ENCODE results near the gene SLC9C1. TPM values are rescaled to one million over a fixed set of nuclear protein-coding genes. Genes with fewer than 3 reads are reported as not detected.

The SLC9C1 gene
- total RNA-seq, 1 donor from 2014 or later: not detected

DNA sequence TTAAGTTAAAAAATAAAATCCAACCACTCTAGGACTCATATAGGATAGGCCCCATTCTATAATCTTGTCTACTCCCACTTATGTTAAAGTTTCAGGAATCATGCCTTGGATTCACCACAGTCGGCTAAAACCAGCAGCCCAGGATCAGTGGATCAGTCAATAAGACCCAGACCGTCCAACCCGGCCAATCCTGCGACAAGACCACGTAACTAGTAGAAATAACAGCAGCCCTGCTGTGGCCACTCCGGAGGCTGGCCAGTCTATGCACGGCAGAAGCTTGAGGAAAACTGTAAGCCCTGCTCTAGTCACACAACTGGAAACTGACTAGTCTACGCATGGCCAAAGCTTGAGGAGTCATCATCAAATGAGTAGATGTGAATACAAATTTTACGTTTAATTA is 12.8 kb upstream of the SLC9C1 start:
- Mint-ChIP-seq H3K9me3 (ENCODE audit: unreplicated experiment) (no peaks in the 10 kb centered on the region), H3K4me3 (ENCODE audit: unreplicated experiment) (no peak overlapping the region), H3K4me1 (ENCODE audit: unreplicated experiment) (no peaks in the 10 kb centered on the region), H3K27me3 (ENCODE audit: unreplicated experiment) (peaks cover 10% of the 10 kb centered on the region), H3K27ac (ENCODE audit: unreplicated experiment) (no peak overlapping the region), H3K36me3 (ENCODE audit: unreplicated experiment) (no peaks in the 10 kb centered on the region)
- no peak for TF ChIP-seq CTCF (IDR thresholded peaks at IDR 0.05)
- DNase-seq (ENCODE audit: extremely low spot score, unreplicated experiment): no peak

GRCh38 chr3:112304611-112305010 is 10.6 kb upstream of the SLC9C1 start:
- Mint-ChIP-seq H3K27ac (ENCODE audit: unreplicated experiment) (no peak overlapping the region), H3K9me3 (ENCODE audit: unreplicated experiment) (no peaks in the 10 kb centered on the region), H3K4me1 (ENCODE audit: unreplicated experiment) (no peaks in the 10 kb centered on the region), H3K27me3 (ENCODE audit: unreplicated experiment) (peaks cover 6% of the 10 kb centered on the region), H3K4me3 (ENCODE audit: unreplicated experiment) (no peak overlapping the region), H3K36me3 (ENCODE audit: unreplicated experiment) (no peaks in the 10 kb centered on the region)
- no peak for DNase-seq (ENCODE audit: extremely low spot score, unreplicated experiment)
- TF ChIP-seq CTCF (IDR thresholded peaks at IDR 0.05): peak; percentile 40

GRCh38 chr3:112303764-112304325 is 9.8 kb upstream of the SLC9C1 start:
- no peak for DNase-seq (ENCODE audit: extremely low spot score, unreplicated experiment)

GRCh38 chr3:112302881-112303763 is 9.1 kb upstream of the SLC9C1 start:
- no peak overlapping the region for H3K4me3 Mint-ChIP-seq (ENCODE audit: unreplicated experiment)
- DNase-seq (ENCODE audit: extremely low spot score, unreplicated experiment): no peak
- TF ChIP-seq CTCF (IDR thresholded peaks at IDR 0.05): no peak
- peaks cover 10% of the 10 kb centered on the region for H3K27me3 Mint-ChIP-seq (ENCODE audit: unreplicated experiment)
- H3K9me3 Mint-ChIP-seq (ENCODE audit: unreplicated experiment): no peaks in the 10 kb centered on the region
- H3K27ac Mint-ChIP-seq (ENCODE audit: unreplicated experiment): no peak overlapping the region
- H3K4me1 Mint-ChIP-seq (ENCODE audit: unreplicated experiment): no peaks in the 10 kb centered on the region
- no peaks in the 10 kb centered on the region for H3K36me3 Mint-ChIP-seq (ENCODE audit: unreplicated experiment)

More at GRCh38 chr3:112303764-112304325, 9.8 kb upstream of the SLC9C1 start:
- H3K27ac Mint-ChIP-seq (ENCODE audit: unreplicated experiment): no peak overlapping the region
- H3K9me3 Mint-ChIP-seq (ENCODE audit: unreplicated experiment): no peaks in the 10 kb centered on the region
- H3K4me1 Mint-ChIP-seq (ENCODE audit: unreplicated experiment): no peaks in the 10 kb centered on the region
- H3K36me3 Mint-ChIP-seq (ENCODE audit: unreplicated experiment): no peaks in the 10 kb centered on the region
- no peak overlapping the region for H3K4me3 Mint-ChIP-seq (ENCODE audit: unreplicated experiment)
- TF ChIP-seq CTCF (IDR thresholded peaks at IDR 0.05): no peak
- H3K27me3 Mint-ChIP-seq (ENCODE audit: unreplicated experiment): peaks cover 6% of the 10 kb centered on the region

- Mint-ChIP-seq H3K27ac (ENCODE audit: unreplicated experiment) (no peak overlapping the region), H3K27me3 (ENCODE audit: unreplicated experiment) (peaks cover 13% of the 10 kb centered on the region), H3K9me3 (ENCODE audit: unreplicated experiment) (no peaks in the 10 kb centered on the region), H3K4me1 (ENCODE audit: unreplicated experiment) (peaks cover 1% of the 10 kb centered on the region), H3K4me3 (ENCODE audit: unreplicated experiment) (no peak overlapping the region), H3K36me3 (ENCODE audit: unreplicated experiment) (no peaks in the 10 kb centered on the region)
- TF ChIP-seq CTCF (IDR thresholded peaks at IDR 0.05): no peak
- DNase-seq (ENCODE audit: extremely low spot score, unreplicated experiment): no peak
Observed at GRCh38 chr3:112302150-112302830, 8.3 kb upstream of the SLC9C1 start.

Measured in osteocyte (in vitro differentiated cells).